Measurements from ENCODE around the gene ZNF583.

The ZNF583 gene

GRCh38 chr19:56369886-56370676 is 34.1 kb upstream of the ZNF583 start:
- Mint-ChIP-seq H3K4me1 (peaks cover 5% of the 10 kb centered on the region), H3K27me3 (ENCODE audit: low read depth, poor library complexity) (peaks cover 2% of the 10 kb centered on the region), H3K9me3 (peaks cover 96% of the 10 kb centered on the region), H3K4me3 (peak overlapping the region; percentile 73), H3K36me3 (ENCODE audit: low read depth) (peaks cover 89% of the 10 kb centered on the region), H3K27ac (no peak overlapping the region)
- no peak for TF ChIP-seq CTCF (IDR thresholded peaks at IDR 0.05)
- no peak for DNase-seq

GRCh38 chr19:56372281-56372680 is 31.9 kb upstream of the ZNF583 start:
- Mint-ChIP-seq H3K4me3 (no peak overlapping the region), H3K9me3 (peaks cover 97% of the 10 kb centered on the region), H3K27ac (no peak overlapping the region), H3K36me3 (ENCODE audit: low read depth) (peaks cover 99% of the 10 kb centered on the region), H3K27me3 (ENCODE audit: low read depth, poor library complexity) (peaks cover 2% of the 10 kb centered on the region), H3K4me1 (peaks cover 5% of the 10 kb centered on the region)
- no peak for DNase-seq
- no peak for TF ChIP-seq CTCF (IDR thresholded peaks at IDR 0.05)

- DNase-seq, result no peak
- no peak for TF ChIP-seq CTCF (IDR thresholded peaks at IDR 0.05)
- Mint-ChIP-seq H3K4me1 (no peaks in the 10 kb centered on the region), H3K27ac (no peak overlapping the region), H3K9me3 (peaks cover 96% of the 10 kb centered on the region), H3K27me3 (ENCODE audit: low read depth, poor library complexity) (no peaks in the 10 kb centered on the region), H3K36me3 (ENCODE audit: low read depth) (peaks cover 96% of the 10 kb centered on the region), H3K4me3 (no peak overlapping the region)
Observed at GRCh38 chr19:56377105-56377924, 26.8 kb upstream of the ZNF583 start.

- no peak for DNase-seq
- Mint-ChIP-seq H3K9me3 (peaks cover 92% of the 10 kb centered on the region), H3K4me3 (no peak overlapping the region), H3K4me1 (no peaks in the 10 kb centered on the region), H3K27me3 (ENCODE audit: low read depth, poor library complexity) (no peaks in the 10 kb centered on the region), H3K36me3 (ENCODE audit: low read depth) (peaks cover 90% of the 10 kb centered on the region), H3K27ac (no peak overlapping the region)
- no peak for TF ChIP-seq CTCF (IDR thresholded peaks at IDR 0.05)
Observed at GRCh38 chr19:56383826-56384605, 20.1 kb upstream of the ZNF583 start.

- Mint-ChIP-seq H3K36me3 (ENCODE audit: low read depth) (peaks cover 83% of the 10 kb centered on the region), H3K9me3 (peaks cover 88% of the 10 kb centered on the region)
Observed at GRCh38 chr19:56393119-56394012, 10.8 kb upstream of the ZNF583 start, which contains the start of gene ZNF582. ZNF582 (minus strand) TSS chr19:56393534; CDS start chr19:56391752, 1,782 bp downstream.

More at GRCh38 chr19:56393119-56394012, 10.8 kb upstream of the ZNF583 start, which contains the start of gene ZNF582:
- Mint-ChIP-seq H3K4me3 (peak within 1 kb of the TSS; percentile 97), H3K27me3 (ENCODE audit: low read depth, poor library complexity) (peaks cover 3% of the 10 kb centered on the region), H3K27ac (peak within 1 kb of the TSS; percentile 59), H3K4me1 (peaks cover 5% of the 10 kb centered on the region)
- TF ChIP-seq CTCF (IDR thresholded peaks at IDR 0.05), result peak; percentile 54
- DNase-seq, result peak; percentile 80

All from nephron progenitor cell (in vitro differentiated cells).